ENCODE results near the gene B4GALNT4.

DNA sequence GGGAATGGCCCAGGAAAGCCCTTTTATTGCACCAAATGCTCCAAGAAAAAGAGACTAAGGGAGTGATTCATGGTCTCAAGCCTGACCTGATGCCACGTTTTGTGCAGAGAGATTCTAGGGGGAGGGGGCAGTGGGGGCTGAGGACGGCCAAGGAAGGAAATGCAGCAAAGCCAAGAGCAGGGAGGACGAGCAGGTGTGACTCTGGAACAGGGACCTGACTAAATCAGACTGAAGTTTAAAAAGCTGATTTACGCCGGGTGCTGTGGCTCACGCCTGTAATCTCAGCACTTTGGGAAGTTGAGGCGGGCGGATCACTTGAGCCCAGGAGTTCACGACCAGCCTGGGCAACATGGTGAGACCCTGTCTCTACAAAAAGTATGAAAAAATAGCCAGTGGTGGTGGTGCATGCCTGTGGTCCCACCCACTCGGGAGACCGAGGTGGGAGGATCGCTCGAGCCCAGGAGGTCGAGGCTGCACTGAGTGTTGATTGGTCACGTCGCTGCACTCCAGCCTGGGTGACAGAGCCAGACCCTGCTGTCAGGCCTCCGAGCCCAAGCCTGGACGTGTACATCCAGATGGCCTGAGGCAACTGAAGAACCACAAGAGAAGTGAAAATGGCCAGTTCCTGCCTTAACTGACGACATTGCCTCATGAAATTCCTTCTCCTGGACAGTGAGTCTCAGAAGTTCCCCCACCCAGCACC lies 37.8 kb upstream of the B4GALNT4 start:
- TF ChIP-seq POLR2AphosphoS5 (IDR thresholded peaks at IDR 0.05; ENCODE audit: low read depth, low read length) (no peak), POLR2A (IDR thresholded peaks at IDR 0.05; ENCODE audit: low read depth, low read length) (no peak), PAX5 (IDR thresholded peaks at IDR 0.05; ENCODE audit: insufficient read depth, low read length, severe bottlenecking) (no peak)
